ENCODE results near the gene NBAS.

DNA sequence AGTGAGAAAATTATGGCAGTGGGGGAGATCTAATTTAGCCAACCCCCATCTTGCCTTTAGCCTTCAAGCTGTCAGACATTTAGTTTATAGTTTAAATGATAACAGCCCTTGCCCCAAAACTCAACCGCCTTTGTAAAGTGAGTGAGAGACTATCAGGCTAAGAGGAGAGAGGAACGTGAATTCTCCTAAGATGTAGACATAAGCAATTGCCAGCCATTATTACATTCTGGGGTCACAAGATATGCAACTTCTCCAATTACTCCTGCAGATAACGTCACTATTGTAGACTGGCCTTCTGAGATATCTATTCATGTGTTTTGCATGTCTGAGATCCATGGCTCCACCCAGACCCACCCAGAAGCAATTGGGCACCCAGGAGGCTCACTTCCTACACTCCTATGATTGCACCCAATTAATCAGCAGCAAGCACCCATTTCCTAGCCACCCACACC is 307.3 kb downstream of the NBAS start:
- TF ChIP-seq, protein P1, sequence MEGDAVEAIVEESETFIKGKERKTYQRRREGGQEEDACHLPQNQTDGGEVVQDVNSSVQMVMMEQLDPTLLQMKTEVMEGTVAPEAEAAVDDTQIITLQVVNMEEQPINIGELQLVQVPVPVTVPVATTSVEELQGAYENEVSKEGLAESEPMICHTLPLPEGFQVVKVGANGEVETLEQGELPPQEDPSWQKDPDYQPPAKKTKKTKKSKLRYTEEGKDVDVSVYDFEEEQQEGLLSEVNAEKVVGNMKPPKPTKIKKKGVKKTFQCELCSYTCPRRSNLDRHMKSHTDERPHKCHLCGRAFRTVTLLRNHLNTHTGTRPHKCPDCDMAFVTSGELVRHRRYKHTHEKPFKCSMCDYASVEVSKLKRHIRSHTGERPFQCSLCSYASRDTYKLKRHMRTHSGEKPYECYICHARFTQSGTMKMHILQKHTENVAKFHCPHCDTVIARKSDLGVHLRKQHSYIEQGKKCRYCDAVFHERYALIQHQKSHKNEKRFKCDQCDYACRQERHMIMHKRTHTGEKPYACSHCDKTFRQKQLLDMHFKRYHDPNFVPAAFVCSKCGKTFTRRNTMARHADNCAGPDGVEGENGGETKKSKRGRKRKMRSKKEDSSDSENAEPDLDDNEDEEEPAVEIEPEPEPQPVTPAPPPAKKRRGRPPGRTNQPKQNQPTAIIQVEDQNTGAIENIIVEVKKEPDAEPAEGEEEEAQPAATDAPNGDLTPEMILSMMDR (conservative IDR thresholded peaks at IDR 0.05): no peak
- TF ChIP-seq EZH2 (IDR thresholded peaks at IDR 0.05; ENCODE audit: low read depth): no peak
